ENCODE results near the gene MEG3. TPM values are rescaled to one million over a fixed set of nuclear protein-coding genes. Genes with fewer than 3 reads are reported as not detected.

MEG3 gene
- total and polyA plus RNA-seq, 2 experiments from 2014 or later, result not detected

- TF ChIP-seq ZNF462 (CRISPR knock-in tag; IDR thresholded peaks at IDR 0.05), result no peak
- TF ChIP-seq ETS1 (IDR thresholded peaks at IDR 0.05), result no peak
- no peak for TF ChIP-seq JUNB (IDR thresholded peaks at IDR 0.05; ENCODE audit: unreplicated experiment)
- no peak for TF ChIP-seq CTCF (conservative IDR thresholded peaks at IDR 0.05; ENCODE audit: low read depth in 2 of 2)
- TF ChIP-seq STAT1 (IDR thresholded peaks at IDR 0.05; ENCODE audit: unreplicated experiment), result no peak
- TF ChIP-seq POLR2AphosphoS5 (IDR thresholded peaks at IDR 0.05; ENCODE audit: low read depth), result no peak
Observed at GRCh38 chr14:100783630-100784370, 42.1 kb upstream of the MEG3 start (continued).

All from GM23338 (cell line).